ENCODE data around the gene THEMIS.

GRCh38 chr6:127732927-127733326 lies 167.9 kb downstream of the THEMIS start:
- no peak for TF ChIP-seq CTCF (IDR thresholded peaks at IDR 0.05)
- no peak for TF ChIP-seq POLR2A (IDR thresholded peaks at IDR 0.05)
